Measurements from ENCODE around the gene RFC3.
A peak's percentile ranks its signal among the peaks of the same experiment; 100 is the strongest.

Gene RFC3

DNA sequence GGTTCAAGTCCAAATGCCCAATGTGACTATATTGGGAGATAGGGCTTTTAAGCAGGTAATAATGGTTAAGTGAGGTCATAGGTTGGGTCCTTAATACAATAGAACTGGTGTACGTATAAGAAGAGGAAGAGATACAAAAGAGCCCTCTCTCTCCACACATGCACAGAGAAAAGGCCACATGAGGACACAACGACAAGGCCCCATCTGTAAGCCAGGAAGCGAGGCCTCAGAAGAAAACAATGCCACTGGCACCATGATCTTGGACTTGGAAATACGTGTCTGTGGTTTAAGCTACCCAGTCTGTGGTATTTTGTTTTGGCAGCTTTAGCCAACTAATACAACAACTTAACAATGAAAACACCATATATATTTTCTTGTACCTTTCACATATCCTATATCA lies 23.4 kb upstream of the RFC3 start:
- Histone ChIP-seq H3K4me1 (ENCODE audit: control extremely low read depth in 1 of 4, control insufficient read depth in 4 of 4, insufficient read depth in 4 of 4, low read length in 3 of 4) (no peaks in the 10 kb centered on the region), H3K36me3 (ENCODE audit: control insufficient read depth in 4 of 4, insufficient read depth in 4 of 4, low read length in 3 of 4) (no peaks in the 10 kb centered on the region), H3K4me3 (ENCODE audit: control insufficient read depth in 1 of 7, extremely low read depth in 1 of 7, insufficient read depth in 4 of 7, low read depth in 2 of 7, low read length in 6 of 7) (no peak overlapping the region), H3K9me3 (ENCODE audit: control extremely low read depth in 1 of 5, control insufficient read depth in 4 of 5, insufficient read depth in 2 of 5, low read depth in 1 of 5, low read length in 4 of 5) (peaks cover 0 to 3% (median 0%) of the 10 kb centered on the region in 5 experiments), H3K27ac (ENCODE audit: insufficient read depth in 1 of 2, low read depth in 1 of 2, low read length in 2 of 2, poor library complexity in 1 of 2, severe bottlenecking in 2 of 2) (no peak overlapping the region), H3K27me3 (replicated peaks in 2 of 5; ENCODE audit: control insufficient read depth in 4 of 5, insufficient read depth in 5 of 5, low read length in 4 of 5) (no peaks in the 10 kb centered on the region)
- ChIA-PET CTCF (no interaction called here), POLR2A (no interaction called here)
- 94% methylated on average over 2 of the region's 4 CpGs for WGBS (ENCODE audit: insufficient coverage)
- no peak for DNase-seq

DNA sequence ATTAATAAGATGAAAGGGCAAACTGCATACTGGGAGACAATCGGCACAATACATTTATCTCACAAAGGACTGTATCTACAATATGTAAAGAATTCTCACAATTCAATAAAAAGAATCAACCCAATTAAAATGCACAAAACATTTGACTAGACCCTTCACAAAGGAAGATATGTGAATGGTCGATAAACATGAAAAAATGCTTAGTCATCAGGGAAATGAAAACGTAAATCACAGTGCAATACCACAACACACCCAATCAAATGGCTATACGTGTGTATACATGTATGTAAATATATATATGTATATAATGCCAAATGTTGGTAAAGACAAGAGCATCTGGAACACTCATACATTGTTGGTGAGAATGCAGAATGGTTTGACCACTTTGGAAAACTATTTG lies 21.9 kb upstream of the RFC3 start:
- CTCF ChIA-PET: no interaction called here
- POLR2A ChIA-PET: no interaction called here
- Histone ChIP-seq H3K9me3 (ENCODE audit: control extremely low read depth in 1 of 5, control insufficient read depth in 4 of 5, insufficient read depth in 2 of 5, low read depth in 1 of 5, low read length in 4 of 5) (no peaks in the 10 kb centered on the region), H3K27me3 (replicated peaks in 2 of 5; ENCODE audit: control insufficient read depth in 4 of 5, insufficient read depth in 5 of 5, low read length in 4 of 5) (no peaks in the 10 kb centered on the region), H3K27ac (ENCODE audit: insufficient read depth in 1 of 2, low read depth in 1 of 2, low read length in 2 of 2, poor library complexity in 1 of 2, severe bottlenecking in 2 of 2) (no peak overlapping the region), H3K4me1 (ENCODE audit: control extremely low read depth in 1 of 4, control insufficient read depth in 4 of 4, insufficient read depth in 4 of 4, low read length in 3 of 4) (peaks cover 0 to 4% (median 0%) of the 10 kb centered on the region in 4 experiments), H3K4me3 (ENCODE audit: control insufficient read depth in 1 of 7, extremely low read depth in 1 of 7, insufficient read depth in 4 of 7, low read depth in 2 of 7, low read length in 6 of 7) (no peak overlapping the region), H3K36me3 (ENCODE audit: control insufficient read depth in 4 of 4, insufficient read depth in 4 of 4, low read length in 3 of 4) (no peaks in the 10 kb centered on the region)
- DNase-seq: no peak
- WGBS (ENCODE audit: insufficient coverage): no CpG with 5 or more reads among the region's 4 CpGs

DNA sequence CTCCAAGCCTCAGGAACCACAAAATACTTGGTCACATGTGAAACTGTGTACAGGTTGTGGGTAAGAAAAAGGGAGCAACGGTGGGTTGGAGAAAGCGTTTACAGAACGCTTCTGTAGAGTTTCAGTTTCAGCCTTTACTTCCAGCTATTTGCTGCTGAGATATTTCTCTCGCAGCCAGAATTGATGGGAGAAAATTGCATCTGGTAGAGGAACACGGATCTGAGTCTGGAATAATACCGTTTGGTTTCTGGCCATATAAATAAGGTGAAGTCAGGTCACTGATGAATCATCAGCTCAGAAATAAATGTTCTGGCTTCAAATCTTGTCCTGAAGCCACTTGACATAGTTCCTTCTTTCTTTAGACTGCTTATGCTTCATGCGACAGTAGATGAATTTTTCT lies 20.3 kb upstream of the RFC3 start:
- WGBS (ENCODE audit: insufficient coverage): 58% methylated on average over 7 of the region's 7 CpGs
- Histone ChIP-seq H3K4me3 (ENCODE audit: control insufficient read depth in 1 of 7, extremely low read depth in 1 of 7, insufficient read depth in 4 of 7, low read depth in 2 of 7, low read length in 6 of 7) (peak overlapping the region in 1 of 7 experiments; percentile 12), H3K36me3 (ENCODE audit: control insufficient read depth in 4 of 4, insufficient read depth in 4 of 4, low read length in 3 of 4) (no peaks in the 10 kb centered on the region), H3K4me1 (ENCODE audit: control extremely low read depth in 1 of 4, control insufficient read depth in 4 of 4, insufficient read depth in 4 of 4, low read length in 3 of 4) (peaks cover 0 to 4% (median 0%) of the 10 kb centered on the region in 4 experiments), H3K9me3 (ENCODE audit: control extremely low read depth in 1 of 5, control insufficient read depth in 4 of 5, insufficient read depth in 2 of 5, low read depth in 1 of 5, low read length in 4 of 5) (no peaks in the 10 kb centered on the region), H3K27ac (ENCODE audit: insufficient read depth in 1 of 2, low read depth in 1 of 2, low read length in 2 of 2, poor library complexity in 1 of 2, severe bottlenecking in 2 of 2) (no peak overlapping the region), H3K27me3 (replicated peaks in 2 of 5; ENCODE audit: control insufficient read depth in 4 of 5, insufficient read depth in 5 of 5, low read length in 4 of 5) (no peaks in the 10 kb centered on the region)
- ChIA-PET POLR2A (no interaction called here), CTCF (no interaction called here)
- peak in 1 of 3 donors; percentile 27 for DNase-seq

DNA sequence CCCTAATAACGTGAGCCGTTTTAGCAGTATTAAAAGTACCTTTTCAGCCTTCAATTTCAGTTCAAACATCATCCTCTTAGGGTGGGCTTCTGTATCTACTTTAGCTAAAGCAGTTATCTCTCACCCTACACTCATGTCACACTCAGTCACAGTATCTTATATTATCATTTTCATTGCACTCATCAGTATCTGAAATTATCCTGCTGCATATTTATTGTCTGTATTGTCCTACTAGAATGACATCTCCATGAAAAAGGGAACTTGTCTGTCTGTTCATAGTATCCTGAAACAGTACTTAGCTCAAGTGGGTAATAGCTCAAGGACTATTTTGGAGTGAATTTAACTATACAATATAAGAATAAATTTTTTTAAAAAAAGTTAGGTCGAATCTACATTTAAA lies 19.9 kb upstream of the RFC3 start:
- no peaks in the 10 kb centered on the region for H3K27me3 ChIP-seq (replicated peaks in 2 of 5; ENCODE audit: control insufficient read depth in 4 of 5, insufficient read depth in 5 of 5, low read length in 4 of 5)
- no peak overlapping the region for H3K4me3 ChIP-seq (ENCODE audit: control insufficient read depth in 1 of 7, extremely low read depth in 1 of 7, insufficient read depth in 4 of 7, low read depth in 2 of 7, low read length in 6 of 7)
- WGBS (ENCODE audit: insufficient coverage): 29% methylated on average over 2 of the region's 3 CpGs
- POLR2A ChIA-PET: no interaction called here
- H3K4me1 ChIP-seq (ENCODE audit: control extremely low read depth in 1 of 4, control insufficient read depth in 4 of 4, insufficient read depth in 4 of 4, low read length in 3 of 4): peaks cover 0 to 4% (median 0%) of the 10 kb centered on the region in 4 experiments
- DNase-seq: no peak
- H3K27ac ChIP-seq (ENCODE audit: insufficient read depth in 1 of 2, low read depth in 1 of 2, low read length in 2 of 2, poor library complexity in 1 of 2, severe bottlenecking in 2 of 2): no peak overlapping the region
- CTCF ChIA-PET: no interaction called here
- no peaks in the 10 kb centered on the region for H3K9me3 ChIP-seq (ENCODE audit: control extremely low read depth in 1 of 5, control insufficient read depth in 4 of 5, insufficient read depth in 2 of 5, low read depth in 1 of 5, low read length in 4 of 5)
- H3K36me3 ChIP-seq (ENCODE audit: control insufficient read depth in 4 of 4, insufficient read depth in 4 of 4, low read length in 3 of 4): no peaks in the 10 kb centered on the region

GRCh38 chr13:33799950-33800592 lies 17.9 kb upstream of the RFC3 start:
- H3K4me3 ChIP-seq (ENCODE audit: control insufficient read depth in 1 of 7, extremely low read depth in 1 of 7, insufficient read depth in 4 of 7, low read depth in 2 of 7, low read length in 6 of 7): peak overlapping the region in 2 of 7 experiments; percentile 45 to 46
- CTCF ChIA-PET: interaction anchor here (0.9 to 2.0 kb wide), 7 partner anchors 9 to 1365 kb away, joined by 3 to 7 read pairs (median 3); no protein-coding TSS in a partner anchor

GRCh38 chr13:33800646-33801186 lies 17.2 kb upstream of the RFC3 start:
- ChIA-PET CTCF (interaction anchor here (0.9 to 2.0 kb wide), 6 partner anchors 8 to 1356 kb away, joined by 3 to 7 read pairs (median 3); no protein-coding TSS in a partner anchor), POLR2A (no interaction called here)
- no peak for DNase-seq
- Histone ChIP-seq H3K36me3 (ENCODE audit: control insufficient read depth in 4 of 4, insufficient read depth in 4 of 4, low read length in 3 of 4) (no peaks in the 10 kb centered on the region), H3K4me3 (ENCODE audit: control insufficient read depth in 1 of 7, extremely low read depth in 1 of 7, insufficient read depth in 4 of 7, low read depth in 2 of 7, low read length in 6 of 7) (peak overlapping the region in 3 of 7 experiments; percentile 30 to 46 (median 45)), H3K27ac (ENCODE audit: insufficient read depth in 1 of 2, low read depth in 1 of 2, low read length in 2 of 2, poor library complexity in 1 of 2, severe bottlenecking in 2 of 2) (no peak overlapping the region), H3K9me3 (ENCODE audit: control extremely low read depth in 1 of 5, control insufficient read depth in 4 of 5, insufficient read depth in 2 of 5, low read depth in 1 of 5, low read length in 4 of 5) (no peaks in the 10 kb centered on the region), H3K4me1 (ENCODE audit: control extremely low read depth in 1 of 4, control insufficient read depth in 4 of 4, insufficient read depth in 4 of 4, low read length in 3 of 4) (peaks cover 0 to 4% (median 0%) of the 10 kb centered on the region in 4 experiments), H3K27me3 (replicated peaks in 2 of 5; ENCODE audit: control insufficient read depth in 4 of 5, insufficient read depth in 5 of 5, low read length in 4 of 5) (no peaks in the 10 kb centered on the region)
- 29% methylated on average over 2 of the region's 3 CpGs for WGBS (ENCODE audit: insufficient coverage)

More at GRCh38 chr13:33799950-33800592, 17.9 kb upstream of the RFC3 start:
- H3K27me3 ChIP-seq (replicated peaks in 2 of 5; ENCODE audit: control insufficient read depth in 4 of 5, insufficient read depth in 5 of 5, low read length in 4 of 5): no peaks in the 10 kb centered on the region
- no peak overlapping the region for H3K27ac ChIP-seq (ENCODE audit: insufficient read depth in 1 of 2, low read depth in 1 of 2, low read length in 2 of 2, poor library complexity in 1 of 2, severe bottlenecking in 2 of 2)
- POLR2A ChIA-PET: no interaction called here
- no peaks in the 10 kb centered on the region for H3K36me3 ChIP-seq (ENCODE audit: control insufficient read depth in 4 of 4, insufficient read depth in 4 of 4, low read length in 3 of 4)
- H3K9me3 ChIP-seq (ENCODE audit: control extremely low read depth in 1 of 5, control insufficient read depth in 4 of 5, insufficient read depth in 2 of 5, low read depth in 1 of 5, low read length in 4 of 5): no peaks in the 10 kb centered on the region
- H3K4me1 ChIP-seq (ENCODE audit: control extremely low read depth in 1 of 4, control insufficient read depth in 4 of 4, insufficient read depth in 4 of 4, low read length in 3 of 4): peaks cover 0 to 4% (median 0%) of the 10 kb centered on the region in 4 experiments
- peak in 2 of 3 donors; percentile 43 to 47 for DNase-seq
- 67% methylated on average over 3 of the region's 6 CpGs for WGBS (ENCODE audit: insufficient coverage)

- Histone ChIP-seq H3K27me3 (replicated peaks in 2 of 5; ENCODE audit: control insufficient read depth in 4 of 5, insufficient read depth in 5 of 5, low read length in 4 of 5) (peaks cover 0 to 7% (median 0%) of the 10 kb centered on the region in 5 experiments), H3K4me1 (ENCODE audit: control extremely low read depth in 1 of 4, control insufficient read depth in 4 of 4, insufficient read depth in 4 of 4, low read length in 3 of 4) (no peaks in the 10 kb centered on the region), H3K27ac (ENCODE audit: insufficient read depth in 1 of 2, low read depth in 1 of 2, low read length in 2 of 2, poor library complexity in 1 of 2, severe bottlenecking in 2 of 2) (no peak overlapping the region), H3K36me3 (ENCODE audit: control insufficient read depth in 4 of 4, insufficient read depth in 4 of 4, low read length in 3 of 4) (no peaks in the 10 kb centered on the region), H3K4me3 (ENCODE audit: control insufficient read depth in 1 of 7, extremely low read depth in 1 of 7, insufficient read depth in 4 of 7, low read depth in 2 of 7, low read length in 6 of 7) (no peak overlapping the region), H3K9me3 (ENCODE audit: control extremely low read depth in 1 of 5, control insufficient read depth in 4 of 5, insufficient read depth in 2 of 5, low read depth in 1 of 5, low read length in 4 of 5) (no peaks in the 10 kb centered on the region)
- ChIA-PET POLR2A (no interaction called here), CTCF (interaction anchor here (1.0 kb wide), 1 partner anchor 12 kb away, joined by 3 read pairs; the partner anchor contains the start of gene RFC3)
- DNase-seq: no peak
- 79% methylated on average over 8 of the region's 8 CpGs for WGBS (ENCODE audit: insufficient coverage)
Measured at GRCh38 chr13:33806470-33807248, 11.3 kb upstream of the RFC3 start.
